GM23248 (cell line): ENCODE measurements around the gene MYOD1.

Experiments used
- EZH2 ChIP-seq: fragments of 200-600 bp; sonication (generic); IDR thresholded peaks from 2 replicates; pipeline ENCODE4 v1.6.1; 2018; ENCODE audit warnings: antibody characterized with exemption, mild to moderate bottlenecking; ENCODE audit not compliant: insufficient read depth, poor library complexity, severe bottlenecking
- EZH2phosphoT487 ChIP-seq: fragments of 200-600 bp; sonication (generic); IDR thresholded peaks from 2 replicates; pipeline ENCODE4 v1.6.1; 2018; ENCODE audit warnings: antibody characterized with exemption, moderate library complexity, mild to moderate bottlenecking, low read depth; ENCODE audit not compliant: insufficient read depth

- TF ChIP-seq EZH2: no peak
- no peak for TF ChIP-seq EZH2phosphoT487
Observed at GRCh38 chr11:17750013-17750800, 30.8 kb downstream of the MYOD1 start.
